ENCODE results near the gene TNNT2. TPM values are rescaled to one million over a fixed set of nuclear protein-coding genes. Genes with fewer than 3 reads are reported as not detected.

The TNNT2 gene
- total RNA-seq, 1 donor from 2014 or later, result 8,708 TPM

DNA sequence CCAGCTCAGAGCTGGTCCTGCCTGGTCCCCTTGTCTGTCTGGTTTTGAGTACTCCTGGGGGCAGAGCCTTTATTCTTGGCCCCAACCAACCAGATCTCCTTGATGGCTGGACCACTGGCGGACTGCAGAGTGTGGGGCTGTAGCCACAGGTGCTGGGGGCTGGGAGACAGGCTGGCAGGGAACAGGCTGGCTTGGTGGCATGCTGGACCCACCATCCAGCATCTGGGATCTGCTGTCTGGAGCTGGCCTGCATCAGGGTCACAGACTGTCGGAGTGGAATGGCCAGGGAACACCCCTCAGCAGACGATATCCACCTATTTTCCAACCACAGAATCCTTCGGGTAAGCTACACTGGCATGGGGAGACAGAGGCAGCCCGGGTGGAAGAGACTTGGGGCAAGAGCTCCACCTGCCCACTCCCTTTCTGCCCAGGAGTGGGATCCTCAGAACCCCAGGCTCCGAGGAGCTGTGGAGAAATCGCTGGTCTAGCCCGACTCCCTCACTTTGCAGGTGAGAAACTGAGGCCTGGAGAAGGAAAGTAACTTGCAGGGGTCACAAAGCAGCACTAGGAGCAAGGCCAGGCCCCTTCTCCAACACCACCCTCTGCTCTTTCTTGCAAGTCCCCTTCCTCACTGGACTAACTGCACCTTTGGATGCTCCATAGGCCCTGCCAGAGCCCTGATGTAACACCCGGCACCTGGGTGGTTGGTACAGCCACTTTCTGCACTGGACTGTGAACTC is 40.6 kb downstream of the TNNT2 start:
- Histone ChIP-seq H3K4me3 (no peak overlapping the region), H3K27ac (replicated peaks) (no peak overlapping the region), H3K36me3 (no peaks in the 10 kb centered on the region), H3K9me3 (replicated peaks) (peaks cover 10% of the 10 kb centered on the region), H3K27me3 (ENCODE audit: low read depth) (no peaks in the 10 kb centered on the region), H3K4me1 (no peaks in the 10 kb centered on the region)
- intact Hi-C loops (cut with micrococcal nuclease), result no loop called here
- TF ChIP-seq, protein P1, sequence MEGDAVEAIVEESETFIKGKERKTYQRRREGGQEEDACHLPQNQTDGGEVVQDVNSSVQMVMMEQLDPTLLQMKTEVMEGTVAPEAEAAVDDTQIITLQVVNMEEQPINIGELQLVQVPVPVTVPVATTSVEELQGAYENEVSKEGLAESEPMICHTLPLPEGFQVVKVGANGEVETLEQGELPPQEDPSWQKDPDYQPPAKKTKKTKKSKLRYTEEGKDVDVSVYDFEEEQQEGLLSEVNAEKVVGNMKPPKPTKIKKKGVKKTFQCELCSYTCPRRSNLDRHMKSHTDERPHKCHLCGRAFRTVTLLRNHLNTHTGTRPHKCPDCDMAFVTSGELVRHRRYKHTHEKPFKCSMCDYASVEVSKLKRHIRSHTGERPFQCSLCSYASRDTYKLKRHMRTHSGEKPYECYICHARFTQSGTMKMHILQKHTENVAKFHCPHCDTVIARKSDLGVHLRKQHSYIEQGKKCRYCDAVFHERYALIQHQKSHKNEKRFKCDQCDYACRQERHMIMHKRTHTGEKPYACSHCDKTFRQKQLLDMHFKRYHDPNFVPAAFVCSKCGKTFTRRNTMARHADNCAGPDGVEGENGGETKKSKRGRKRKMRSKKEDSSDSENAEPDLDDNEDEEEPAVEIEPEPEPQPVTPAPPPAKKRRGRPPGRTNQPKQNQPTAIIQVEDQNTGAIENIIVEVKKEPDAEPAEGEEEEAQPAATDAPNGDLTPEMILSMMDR (IDR thresholded peaks at IDR 0.05; ENCODE audit: borderline replicate concordance), result no peak
- DNase-seq, result no peak

DNA sequence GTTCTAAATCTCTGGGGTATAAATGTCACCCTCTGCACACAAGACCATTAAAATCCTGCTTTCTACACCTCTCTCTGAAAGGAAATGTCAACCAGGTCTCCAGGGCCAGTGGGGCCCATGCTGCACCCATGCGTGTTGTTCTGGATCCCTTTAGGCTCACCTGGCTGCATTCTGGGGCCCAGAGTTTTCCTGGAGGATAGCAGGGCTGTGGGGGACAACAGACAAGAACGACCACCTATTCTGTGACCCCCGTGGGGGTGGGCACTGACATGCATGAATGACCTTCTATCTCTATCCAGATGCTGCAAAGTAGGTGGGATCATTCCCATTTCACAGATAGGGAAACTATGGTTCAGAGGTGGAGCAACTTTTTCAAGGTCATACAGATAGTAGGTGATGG is 41.6 kb downstream of the TNNT2 start:
- no peak for DNase-seq
- Histone ChIP-seq H3K9me3 (replicated peaks) (no peaks in the 10 kb centered on the region), H3K4me3 (no peak overlapping the region), H3K4me1 (no peaks in the 10 kb centered on the region), H3K36me3 (no peaks in the 10 kb centered on the region), H3K27me3 (ENCODE audit: low read depth) (no peaks in the 10 kb centered on the region), H3K27ac (replicated peaks) (no peak overlapping the region)
- TF ChIP-seq, protein P1 (IDR thresholded peaks at IDR 0.05; ENCODE audit: borderline replicate concordance), result no peak
- intact Hi-C loops (cut with micrococcal nuclease), result no loop called here

DNA sequence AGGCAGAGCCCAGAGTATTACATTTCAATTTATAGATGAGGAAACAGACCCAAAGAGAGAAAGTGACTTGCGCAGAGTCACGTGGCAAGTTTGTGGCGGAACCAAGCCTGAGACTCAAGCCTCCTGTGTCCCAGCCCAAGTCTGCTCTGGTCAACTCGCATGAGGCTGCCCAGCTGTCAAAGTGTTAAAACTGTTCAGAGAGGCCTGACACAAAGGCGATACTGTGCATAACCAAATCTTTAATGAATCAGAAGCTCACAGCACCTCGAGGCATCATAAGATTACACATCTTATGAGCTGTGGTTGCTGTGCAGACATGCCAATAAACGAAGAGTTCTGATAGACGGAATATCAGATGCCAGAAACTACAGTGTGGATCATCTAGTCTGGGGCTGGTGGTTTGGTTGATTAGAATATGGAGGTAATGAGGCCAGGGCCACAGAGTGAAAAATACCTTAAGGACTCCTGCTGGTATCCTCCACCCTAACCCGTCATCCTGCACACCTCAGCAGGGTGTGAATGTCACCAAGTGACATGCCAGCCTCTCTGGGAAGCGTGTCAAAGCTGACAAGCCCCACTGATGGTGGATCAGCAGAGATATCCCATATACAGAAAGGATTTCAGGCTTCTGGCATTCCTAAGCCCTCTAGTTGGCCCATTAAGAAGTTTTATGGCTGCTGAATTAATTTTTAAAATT is 42.2 kb downstream of the TNNT2 start:
- Histone ChIP-seq H3K27me3 (ENCODE audit: low read depth) (no peaks in the 10 kb centered on the region), H3K36me3 (no peaks in the 10 kb centered on the region), H3K4me3 (no peak overlapping the region), H3K27ac (replicated peaks) (no peak overlapping the region), H3K9me3 (replicated peaks) (no peaks in the 10 kb centered on the region), H3K4me1 (peaks cover 5% of the 10 kb centered on the region)
- TF ChIP-seq, protein P1 (IDR thresholded peaks at IDR 0.05; ENCODE audit: borderline replicate concordance), result no peak
- intact Hi-C loops (cut with micrococcal nuclease), result no loop called here
- no peak for DNase-seq

DNA sequence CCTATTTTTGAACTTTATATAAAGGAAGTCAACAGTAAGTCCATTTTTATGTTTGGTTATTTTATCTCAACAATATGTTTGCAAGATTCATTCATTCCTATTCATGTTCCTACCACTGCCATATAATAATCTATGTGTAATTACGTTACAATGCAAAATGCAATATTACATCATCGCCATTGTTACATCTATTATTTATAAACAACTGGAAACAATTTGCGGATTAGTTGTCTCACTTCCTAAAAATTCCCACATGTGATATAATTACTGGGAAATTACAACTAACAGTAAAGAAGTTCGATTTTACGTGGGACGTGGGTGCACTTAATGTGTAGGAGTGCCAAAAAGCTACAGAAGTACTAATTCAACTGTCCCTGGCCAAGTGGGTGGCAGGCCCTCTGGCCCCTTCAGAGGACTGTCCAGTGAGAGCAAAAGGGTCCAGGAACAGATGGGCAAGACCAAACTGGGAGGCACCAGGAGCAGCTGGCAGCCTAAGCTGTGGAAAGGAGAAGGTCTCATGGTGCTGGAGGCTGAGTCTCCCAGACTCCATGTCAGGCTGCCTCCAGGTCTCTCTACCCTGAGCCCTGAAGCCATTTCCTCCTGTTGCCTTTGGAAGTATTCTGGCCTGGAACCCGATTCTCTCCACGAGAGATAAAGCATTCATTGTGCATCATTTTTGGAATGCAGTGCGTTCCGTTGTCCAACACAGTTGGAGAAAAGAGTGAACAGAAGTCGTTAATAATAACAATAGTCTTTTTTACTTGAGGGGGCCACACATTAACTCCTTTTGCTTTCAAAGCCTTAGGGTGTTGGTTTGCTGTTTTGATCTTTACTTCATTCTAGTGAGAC is 42.9 kb downstream of the TNNT2 start:
- H3K4me3 ChIP-seq, result no peak overlapping the region
- intact Hi-C loops (cut with micrococcal nuclease), result no loop called here
- H3K27ac ChIP-seq (replicated peaks), result no peak overlapping the region
- TF ChIP-seq, protein P1 (IDR thresholded peaks at IDR 0.05; ENCODE audit: borderline replicate concordance), result no peak
- DNase-seq, result no peak
- no peaks in the 10 kb centered on the region for H3K9me3 ChIP-seq (replicated peaks)
- H3K36me3 ChIP-seq, result no peaks in the 10 kb centered on the region
- H3K27me3 ChIP-seq (ENCODE audit: low read depth), result no peaks in the 10 kb centered on the region
- peaks cover 13% of the 10 kb centered on the region for H3K4me1 ChIP-seq

DNA sequence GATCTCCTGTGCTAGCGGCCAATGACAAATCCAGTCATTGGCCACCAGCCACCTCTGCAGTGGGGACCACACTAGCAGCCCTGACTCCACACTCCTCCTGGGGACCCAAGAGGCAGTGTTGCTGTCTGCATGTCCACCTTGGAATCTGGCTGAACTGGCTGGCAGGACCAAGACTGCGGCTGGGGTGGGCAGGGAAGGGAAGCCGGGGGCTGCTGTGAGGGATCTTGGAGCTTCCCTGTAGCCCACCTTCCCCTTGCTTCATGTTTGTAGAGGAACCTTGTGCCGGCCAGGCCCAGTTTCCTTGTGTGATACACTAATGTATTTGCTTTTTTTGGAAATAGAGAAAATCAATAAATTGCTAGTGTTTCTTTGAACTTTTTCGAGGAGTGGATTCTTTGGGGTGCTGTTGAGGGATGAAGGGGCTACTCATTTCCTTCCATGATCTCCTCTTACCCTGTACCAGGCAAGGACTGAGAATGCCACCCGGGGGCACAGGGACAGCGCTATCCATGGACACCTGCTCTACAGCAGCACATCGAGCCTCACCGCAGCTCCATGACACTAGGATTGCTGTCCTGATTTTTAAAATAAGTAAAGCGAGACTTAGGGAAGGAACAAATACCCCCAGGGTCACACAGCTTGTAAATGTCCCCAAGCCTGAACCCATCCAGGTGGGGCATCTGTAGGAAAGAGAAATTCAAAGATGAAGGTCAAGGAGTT is 44.7 kb downstream of the TNNT2 start:
- no peak for DNase-seq
- H3K36me3 ChIP-seq, result no peaks in the 10 kb centered on the region
- no peaks in the 10 kb centered on the region for H3K9me3 ChIP-seq (replicated peaks)
- TF ChIP-seq, protein P1 (IDR thresholded peaks at IDR 0.05; ENCODE audit: borderline replicate concordance), result no peak
- no peak overlapping the region for H3K27ac ChIP-seq (replicated peaks)
- no peak overlapping the region for H3K4me3 ChIP-seq
- peaks cover 24% of the 10 kb centered on the region for H3K4me1 ChIP-seq
- intact Hi-C loops (cut with micrococcal nuclease), result no loop called here
- no peaks in the 10 kb centered on the region for H3K27me3 ChIP-seq (ENCODE audit: low read depth)

Data from left ventricle myocardium inferior (tissue), 1 donor.